Measurements from ENCODE around the gene CLEC16A. TPM values are rescaled to one million over a fixed set of nuclear protein-coding genes. Genes with fewer than 3 reads are reported as not detected.

The CLEC16A gene
- total RNA-seq, 4 donors from 2014 or later: 38.2 to 153 (median 92.7) TPM

GRCh38 chr16:11161974-11162373, 217.6 kb downstream of the CLEC16A start:
- TF ChIP-seq CTCF (IDR thresholded peaks at IDR 0.05) (no peak), EP300 (IDR thresholded peaks at IDR 0.05; ENCODE audit: low read depth) (no peak), POLR2AphosphoS5 (IDR thresholded peaks at IDR 0.05) (no peak), POLR2A (IDR thresholded peaks at IDR 0.05) (no peak)
- DNase-seq: no peak
- peak overlapping the region; percentile 38 to 69 (median 48) for H3K27ac ChIP-seq
- no peak overlapping the region for H3K4me3 ChIP-seq
- in situ Hi-C loops (cut with MboI; ENCODE audit: low pct_ligation_motif_present in 1 of 4, low pct_unique_long_range_greater_than_20kb in 1 of 4, low sequenced_read_pairs in 3 of 4): no loop called here
- no peaks in the 10 kb centered on the region for H3K9me3 ChIP-seq
- no peaks in the 10 kb centered on the region for H3K36me3 ChIP-seq
- 78 to 80% methylated on average over 1 to 7 of the region's 7 CpGs for whole genome bisulfite sequencing, 2 donors (ENCODE audit: low coverage in 1 of 2)
- H3K4me1 ChIP-seq: peaks cover 0 to 28% (median 9%) of the 10 kb centered on the region in 4 donors
- intact Hi-C loops (cut with DNase I; ENCODE audit: low total_unique reads): no loop called here
- H3K27me3 ChIP-seq: no peaks in the 10 kb centered on the region

- intact Hi-C loops (cut with DNase I; ENCODE audit: low total_unique reads) (no loop called here), in situ Hi-C loops (cut with MboI; ENCODE audit: low pct_ligation_motif_present in 1 of 4, low pct_unique_long_range_greater_than_20kb in 1 of 4, low sequenced_read_pairs in 3 of 4) (no loop called here)
- 92 to 94% methylated on average over 8 to 9 of the region's 9 CpGs for WGBS, 2 donors (ENCODE audit: low coverage in 1 of 2)
- no peak for DNase-seq
- H3K4me3 ChIP-seq: no peak overlapping the region
- no peaks in the 10 kb centered on the region for H3K9me3 ChIP-seq
- peaks cover 0 to 28% (median 9%) of the 10 kb centered on the region in 4 donors for H3K4me1 ChIP-seq
- H3K36me3 ChIP-seq: no peaks in the 10 kb centered on the region
- H3K27me3 ChIP-seq: no peaks in the 10 kb centered on the region
- peak overlapping the region in 3 of 4 donors; percentile 38 to 69 (median 46) for H3K27ac ChIP-seq
- no peak for TF ChIP-seq POLR2A (IDR thresholded peaks at IDR 0.05)
- TF ChIP-seq EP300 (IDR thresholded peaks at IDR 0.05; ENCODE audit: low read depth): no peak
- no peak for TF ChIP-seq CTCF (IDR thresholded peaks at IDR 0.05)
Measured at GRCh38 chr16:11162586-11163268, 218.4 kb downstream of the CLEC16A start.

- Histone ChIP-seq H3K4me1 (peaks cover 0 to 28% (median 9%) of the 10 kb centered on the region in 4 donors), H3K4me3 (no peak overlapping the region), H3K27ac (peak overlapping the region in 1 of 4 donors; percentile 2), H3K36me3 (no peaks in the 10 kb centered on the region), H3K27me3 (no peaks in the 10 kb centered on the region), H3K9me3 (no peaks in the 10 kb centered on the region)
- TF ChIP-seq POLR2AphosphoS5 (IDR thresholded peaks at IDR 0.05) (no peak), POLR2A (IDR thresholded peaks at IDR 0.05) (no peak), EP300 (IDR thresholded peaks at IDR 0.05; ENCODE audit: low read depth) (no peak), CTCF (IDR thresholded peaks at IDR 0.05) (no peak)
- DNase-seq: no peak
- intact Hi-C loops (cut with DNase I; ENCODE audit: low total_unique reads): no loop called here
- 59 to 73% methylated on average over 7 to 15 of the region's 15 CpGs for WGBS, 2 donors (ENCODE audit: low coverage in 1 of 2)
- in situ Hi-C loops (cut with MboI; ENCODE audit: low pct_ligation_motif_present in 1 of 4, low pct_unique_long_range_greater_than_20kb in 1 of 4, low sequenced_read_pairs in 3 of 4): no loop called here
Measured at GRCh38 chr16:11163761-11164261, 219.4 kb downstream of the CLEC16A start.

DNA sequence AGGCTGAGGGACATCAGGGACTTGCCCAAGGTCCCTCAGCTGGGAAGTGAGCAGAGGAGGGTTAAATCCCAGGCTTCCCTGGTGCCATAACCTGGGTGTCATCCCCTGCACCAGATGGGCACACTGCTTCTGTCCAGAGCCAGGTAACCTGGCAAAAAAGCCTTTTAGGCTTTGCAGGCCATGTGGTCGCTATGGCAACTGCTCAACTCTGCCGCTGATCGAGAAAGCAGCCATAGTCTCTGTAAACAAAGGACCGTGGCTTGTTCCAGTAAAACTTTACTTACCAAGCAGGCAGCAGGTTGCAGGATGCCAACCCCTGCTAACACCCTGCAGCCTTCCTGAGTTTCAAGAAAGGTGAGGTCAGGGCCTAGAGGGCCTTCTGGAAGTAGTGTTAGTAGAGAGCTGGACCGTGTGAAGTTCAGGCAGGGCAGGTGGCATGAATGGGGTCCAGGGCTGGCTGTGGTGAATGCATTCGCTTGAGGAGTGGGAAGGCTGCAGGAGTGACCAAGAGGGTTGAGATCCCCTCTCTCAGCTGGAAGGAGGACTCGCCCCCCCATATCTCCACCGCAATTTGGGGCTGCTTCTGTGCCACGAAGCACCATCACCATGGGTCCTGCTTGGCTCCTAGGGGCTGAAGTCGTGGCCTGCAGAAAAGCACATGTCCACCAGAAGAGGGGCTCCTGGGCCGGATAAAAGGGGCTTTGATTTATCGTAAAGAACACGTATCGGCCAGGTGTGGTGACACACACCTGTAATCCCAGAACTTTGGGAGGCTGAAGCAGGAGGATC, 220.3 kb downstream of the CLEC16A start:
- Histone ChIP-seq H3K27ac (peak overlapping the region in 1 of 4 donors; percentile 2), H3K4me3 (no peak overlapping the region), H3K4me1 (peaks cover 0 to 28% (median 9%) of the 10 kb centered on the region in 4 donors), H3K27me3 (no peaks in the 10 kb centered on the region), H3K36me3 (no peaks in the 10 kb centered on the region), H3K9me3 (no peaks in the 10 kb centered on the region)
- in situ Hi-C loops (cut with MboI; ENCODE audit: low pct_ligation_motif_present in 1 of 4, low pct_unique_long_range_greater_than_20kb in 1 of 4, low sequenced_read_pairs in 3 of 4) (no loop called here), intact Hi-C loops (cut with DNase I; ENCODE audit: low total_unique reads) (no loop called here)
- 91% methylated on average over 6 to 14 of the region's 14 CpGs for WGBS, 2 donors (ENCODE audit: low coverage in 1 of 2)
- TF ChIP-seq POLR2AphosphoS5 (IDR thresholded peaks at IDR 0.05) (no peak), POLR2A (IDR thresholded peaks at IDR 0.05) (no peak), EP300 (IDR thresholded peaks at IDR 0.05; ENCODE audit: low read depth) (no peak), CTCF (IDR thresholded peaks at IDR 0.05) (no peak)
- no peak for DNase-seq

Measured in transverse colon (tissue), 4 donors.